NT2/D1 (cell line): Measurements from ENCODE around the gene PARP11.

Source experiments
- DNase-seq: peaks from one replicate; pipeline ENCODE4 v3.0.0-alpha.2; 2011; ENCODE audit warnings: low read depth, low spot score
- H3K27me3 ChIP-seq: 2 replicates; pipeline ENCODE4 v1.6.0; 2011; ENCODE audit warnings: mild to moderate bottlenecking; ENCODE audit not compliant: insufficient read length, insufficient read depth
- H3K36me3 ChIP-seq: 2 replicates; pipeline ENCODE4 v1.6.1; 2011; ENCODE audit warnings: mild to moderate bottlenecking, low read length, mixed read lengths; ENCODE audit not compliant: insufficient read depth, insufficient read length
- H3K4me1 ChIP-seq: 2 replicates; pipeline ENCODE4 v1.5.1; 2011; ENCODE audit not compliant: insufficient read depth, insufficient read length
- H3K4me3 ChIP-seq: 2 replicates; pipeline ENCODE4 v1.5.1; 2011; ENCODE audit warnings: low read depth; ENCODE audit not compliant: insufficient read length
- H3K9ac ChIP-seq: 2 replicates; pipeline ENCODE4 v1.6.0; 2011; ENCODE audit warnings: low read depth; ENCODE audit not compliant: insufficient read length
- H3K9me3 ChIP-seq: 2 replicates; pipeline ENCODE4 v1.5.1; 2011; ENCODE audit warnings: mild to moderate bottlenecking, low read length; ENCODE audit not compliant: insufficient read depth
- SUZ12 ChIP-seq: IDR thresholded peaks from 2 replicates; pipeline ENCODE4 v1.6.1; 2011; ENCODE audit not compliant: insufficient read length, insufficient read depth; ENCODE audit errors: extremely low read depth
- YY1 ChIP-seq: IDR thresholded peaks from 2 replicates; pipeline ENCODE4 v1.6.1; 2011; ENCODE audit not compliant: insufficient read length, insufficient read depth
- ZNF274 ChIP-seq: IDR thresholded peaks from 2 replicates; pipeline ENCODE4 v1.6.1; 2011; ENCODE audit warnings: mild to moderate bottlenecking, low read depth, low read length

PARP11 gene

DNA sequence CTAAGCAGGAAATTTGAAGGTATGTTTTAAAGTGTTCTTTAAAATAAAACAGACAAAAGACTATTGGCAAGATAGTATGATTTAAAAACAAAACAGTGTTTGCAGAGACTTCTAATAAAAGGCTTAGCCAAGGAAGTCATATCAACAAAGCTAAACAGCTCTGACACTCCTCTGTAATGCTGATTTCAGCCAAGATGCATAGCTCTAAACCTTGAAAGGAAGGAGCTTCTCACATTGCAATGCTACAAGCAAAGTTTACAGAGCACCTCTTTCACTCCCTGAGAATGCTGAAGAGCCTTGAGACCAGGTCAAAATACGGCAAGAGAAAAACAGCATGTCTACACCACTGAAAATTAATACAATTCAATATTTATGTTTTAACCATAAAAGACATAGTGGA lies 51.8 kb downstream of the PARP11 start:
- Histone ChIP-seq H3K9ac (no peak overlapping the region), H3K27me3 (no peaks in the 10 kb centered on the region), H3K4me1 (no peaks in the 10 kb centered on the region), H3K4me3 (no peak overlapping the region), H3K9me3 (no peaks in the 10 kb centered on the region), H3K36me3 (peaks cover 8% of the 10 kb centered on the region)
- DNase-seq, result peak; percentile 94
- TF ChIP-seq SUZ12 (no peak), ZNF274 (no peak), YY1 (no peak)

DNA sequence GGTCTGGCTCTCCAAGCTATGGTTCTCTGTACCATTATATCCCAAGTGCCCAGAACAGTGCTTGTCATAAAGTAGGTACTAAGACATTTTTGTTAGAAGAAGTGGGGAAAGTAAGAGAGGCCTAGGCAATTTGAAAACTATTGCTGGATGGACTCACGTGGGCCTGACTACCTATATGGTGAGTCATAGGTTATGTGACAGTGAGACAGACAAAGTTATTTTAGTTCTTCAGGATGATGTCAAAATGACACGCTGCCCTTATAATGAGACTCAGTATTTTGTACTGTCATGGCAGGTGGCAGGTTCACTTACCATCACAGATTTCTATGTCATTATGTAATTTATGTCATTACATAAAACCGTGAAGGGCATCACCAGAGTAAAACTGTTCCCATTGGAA lies 53.1 kb downstream of the PARP11 start:
- Histone ChIP-seq H3K9me3 (no peaks in the 10 kb centered on the region), H3K9ac (no peak overlapping the region), H3K27me3 (no peaks in the 10 kb centered on the region), H3K36me3 (no peaks in the 10 kb centered on the region), H3K4me1 (no peaks in the 10 kb centered on the region), H3K4me3 (no peak overlapping the region)
- DNase-seq, result no peak
- TF ChIP-seq ZNF274 (no peak), SUZ12 (no peak), YY1 (no peak)

DNA sequence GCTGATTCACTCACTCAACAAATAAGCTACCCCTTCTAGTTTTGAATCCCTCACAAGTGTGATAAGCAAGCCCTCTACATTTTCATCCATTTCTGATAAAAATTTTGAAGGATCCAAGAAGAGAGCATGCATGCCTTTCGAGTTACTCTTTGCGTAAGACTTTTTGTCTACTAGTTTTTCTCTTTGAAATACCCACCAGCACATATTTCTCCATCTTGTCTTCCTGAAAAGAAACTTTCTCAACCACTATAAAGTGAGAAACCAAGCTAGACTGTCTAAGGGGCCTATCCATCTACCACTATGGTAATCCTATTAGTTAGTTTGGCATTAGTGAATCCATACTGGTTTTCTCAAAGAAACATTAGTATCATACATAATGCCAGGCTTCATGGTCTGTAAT lies 56.9 kb downstream of the PARP11 start:
- no peaks in the 10 kb centered on the region for H3K4me1 ChIP-seq
- TF ChIP-seq ZNF274, result no peak
- H3K9me3 ChIP-seq, result no peaks in the 10 kb centered on the region
- H3K4me3 ChIP-seq, result no peak overlapping the region
- no peak overlapping the region for H3K9ac ChIP-seq
- no peak for DNase-seq
- H3K27me3 ChIP-seq, result no peaks in the 10 kb centered on the region
- H3K36me3 ChIP-seq, result no peaks in the 10 kb centered on the region

DNA sequence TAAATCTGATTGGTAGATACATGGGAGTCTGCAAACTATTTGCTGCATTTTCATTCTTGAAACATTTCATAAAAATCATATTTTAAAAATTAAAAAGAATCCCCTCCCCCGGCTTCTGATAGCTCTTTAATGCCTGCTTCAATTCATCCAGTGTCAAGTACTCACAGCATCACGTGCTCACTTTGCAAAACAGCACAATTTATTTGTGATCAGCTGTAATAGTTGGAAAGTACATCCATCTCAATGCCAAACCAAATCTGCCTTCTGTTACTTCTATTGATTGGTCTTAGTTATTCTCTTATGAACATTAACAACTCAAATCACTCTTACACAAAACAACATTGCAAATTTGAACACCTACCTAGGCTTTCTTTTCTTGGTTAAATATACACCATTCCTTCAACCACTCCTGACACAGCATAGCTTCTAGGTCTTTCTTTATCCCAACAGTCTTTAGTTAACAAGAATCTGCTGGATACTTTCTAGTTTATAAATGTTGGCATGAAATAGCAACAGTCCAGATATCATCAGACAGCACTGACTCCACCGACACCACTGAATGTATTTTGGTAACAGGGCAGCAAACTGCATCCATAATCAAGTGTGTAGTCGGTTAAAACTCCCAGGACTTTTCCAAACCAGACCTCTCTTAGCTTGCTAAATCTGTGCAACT lies 58.0 kb downstream of the PARP11 start:
- no peaks in the 10 kb centered on the region for H3K36me3 ChIP-seq
- no peak for DNase-seq
- no peak overlapping the region for H3K4me3 ChIP-seq
- H3K9me3 ChIP-seq, result no peaks in the 10 kb centered on the region
- no peaks in the 10 kb centered on the region for H3K4me1 ChIP-seq
- H3K9ac ChIP-seq, result no peak overlapping the region
- H3K27me3 ChIP-seq, result no peaks in the 10 kb centered on the region
- TF ChIP-seq SUZ12, result no peak
- TF ChIP-seq YY1, result no peak
- TF ChIP-seq ZNF274, result no peak

DNA sequence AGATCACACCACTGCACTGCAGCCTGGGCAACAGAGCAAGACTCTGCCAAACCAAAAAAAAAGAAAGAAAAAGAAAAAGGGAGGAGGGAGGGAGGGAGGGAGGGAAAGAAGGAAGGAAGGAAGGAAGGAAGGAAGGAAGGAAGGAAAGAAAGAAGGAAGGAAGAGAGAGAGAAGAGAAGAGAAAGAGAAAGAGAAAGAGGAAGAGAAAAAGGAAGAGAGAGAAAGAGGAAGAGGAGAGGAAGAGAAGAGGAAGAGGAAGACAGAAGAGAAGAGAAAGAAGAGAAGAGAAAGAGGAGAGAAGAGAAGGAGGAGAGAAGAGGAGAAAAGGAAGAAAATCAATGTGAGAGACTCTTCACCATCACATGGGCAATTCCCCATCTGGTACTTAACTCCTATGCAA lies 62.7 kb downstream of the PARP11 start:
- no peak overlapping the region for H3K4me3 ChIP-seq
- H3K9me3 ChIP-seq, result no peaks in the 10 kb centered on the region
- H3K9ac ChIP-seq, result no peak overlapping the region
- no peak for TF ChIP-seq ZNF274
- no peak for TF ChIP-seq YY1
- TF ChIP-seq SUZ12, result no peak
- DNase-seq, result no peak
- no peaks in the 10 kb centered on the region for H3K36me3 ChIP-seq
- no peaks in the 10 kb centered on the region for H3K27me3 ChIP-seq
- no peaks in the 10 kb centered on the region for H3K4me1 ChIP-seq

DNA sequence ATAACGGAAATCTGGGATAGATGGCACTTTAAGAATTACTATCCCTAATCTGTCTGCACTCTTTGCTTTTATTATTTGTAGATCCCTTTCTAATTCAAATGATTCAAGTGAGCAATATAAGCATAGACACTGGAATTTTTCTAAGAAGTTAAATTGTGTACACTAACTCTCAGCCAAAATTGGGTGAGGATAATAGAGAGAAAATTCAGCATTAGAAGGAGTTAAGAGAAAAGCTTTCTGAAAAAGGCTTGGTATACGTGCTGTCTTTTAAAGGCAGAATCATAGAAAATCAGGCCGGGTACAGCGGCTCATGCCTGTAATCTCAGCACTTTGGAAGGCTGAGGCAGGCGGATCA lies 63.2 kb downstream of the PARP11 start:
- no peak for TF ChIP-seq YY1
- no peak for TF ChIP-seq SUZ12
- no peak for TF ChIP-seq ZNF274
- no peaks in the 10 kb centered on the region for H3K36me3 ChIP-seq
- no peaks in the 10 kb centered on the region for H3K9me3 ChIP-seq

DNA sequence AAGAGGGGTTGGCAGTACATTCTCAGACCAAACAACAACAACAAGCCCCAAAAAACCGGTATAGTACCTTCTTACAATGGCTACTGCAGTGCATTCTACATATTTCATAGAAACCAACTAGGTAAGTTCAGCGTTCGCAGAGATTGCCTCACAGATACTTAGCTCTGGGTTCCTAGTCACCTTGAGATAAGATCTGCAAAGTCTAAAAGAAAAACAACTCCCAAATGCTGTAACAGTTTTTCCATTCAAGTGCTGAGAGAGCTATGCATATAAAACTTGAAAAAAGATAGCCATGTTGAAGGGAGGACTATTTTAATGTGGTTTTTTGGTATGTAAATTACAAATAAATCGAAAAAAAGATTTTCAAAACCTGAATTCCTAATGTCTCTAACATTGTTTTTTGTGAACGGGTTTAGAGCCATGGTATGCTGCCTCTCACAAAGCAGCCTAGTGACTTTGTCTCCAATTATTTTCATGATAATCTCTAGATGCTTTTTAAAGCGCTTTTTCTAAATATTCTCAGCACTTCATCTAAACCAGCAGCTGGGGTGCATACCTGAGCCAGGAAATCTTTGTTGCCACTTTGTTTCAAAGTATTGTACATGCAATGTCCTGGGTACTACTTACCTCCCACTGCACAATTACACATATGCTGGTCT lies 63.7 kb downstream of the PARP11 start:
- no peaks in the 10 kb centered on the region for H3K9me3 ChIP-seq
- no peak overlapping the region for H3K4me3 ChIP-seq
- no peak for TF ChIP-seq YY1
- TF ChIP-seq SUZ12, result no peak
- no peak for TF ChIP-seq ZNF274
- DNase-seq, result no peak
- no peak overlapping the region for H3K9ac ChIP-seq
- no peaks in the 10 kb centered on the region for H3K27me3 ChIP-seq
- H3K36me3 ChIP-seq, result no peaks in the 10 kb centered on the region
- no peaks in the 10 kb centered on the region for H3K4me1 ChIP-seq

More for the DNA sequence above, 63.2 kb downstream of the PARP11 start:
- Histone ChIP-seq H3K4me1 (no peaks in the 10 kb centered on the region), H3K9ac (no peak overlapping the region), H3K27me3 (no peaks in the 10 kb centered on the region), H3K4me3 (no peak overlapping the region)
- no peak for DNase-seq
